Prostate gland (tissue), 2 donors: Measurements from ENCODE around the gene NR2F1. TPM values are rescaled to one million over a fixed set of nuclear protein-coding genes. Genes with fewer than 3 reads are reported as not detected.

Experiments used
- DNase-seq: peaks from one replicate; pipeline ENCODE4 v3.0.0-alpha.2; 2019; ENCODE audit warnings: low spot score
- H3K27ac ChIP-seq, 2 donors: fragments of 200-600 bp; sonication (generic); 2 replicates each; pipeline ENCODE4 v1.5.1; 2017 to 2019
- H3K27me3 ChIP-seq: fragments of 200-600 bp; sonication (generic); replicated peaks from 2 replicates; pipeline ENCODE4 v1.5.1; 2019; ENCODE audit not compliant: insufficient read depth
- H3K36me3 ChIP-seq, 2 donors: fragments of 200-600 bp; sonication (generic); 1 replicate in 1 of 2; 2 replicates in 1 of 2; pipeline versions ENCODE4 v1.5.1 to v1.8.1; 2017 to 2019
- H3K4me1 ChIP-seq: fragments of 200-600 bp; sonication (generic); replicated peaks from 2 replicates; pipeline ENCODE4 v1.5.1; 2019
- H3K4me3 ChIP-seq, 2 donors: fragments of 200-600 bp; sonication (generic); 2 replicates each; pipeline ENCODE4 v1.5.1; 2017 to 2019
- H3K9me3 ChIP-seq: fragments of 200-600 bp; sonication (generic); 2 replicates; pipeline ENCODE4 v1.5.1; 2017
- CTCF ChIP-seq, 4 experiments: fragments of 200-600 bp in 2 of 4; fragments of 450-650 bp in 2 of 4; sonication (generic) in 2 of 4; IDR thresholded peaks; 1 replicate in 3 of 4; 2 replicates in 1 of 4; pipeline ENCODE4 v1.5.1; 2016 to 2019; ENCODE audit warnings: antibody characterized with exemption in 4 of 4, mild to moderate bottlenecking in 2 of 4, moderate library complexity in 2 of 4
- POLR2A ChIP-seq: fragments of 450-650 bp; IDR thresholded peaks from one replicate; pipeline ENCODE4 v1.6.1; 2016; ENCODE audit warnings: antibody characterized with exemption, mild to moderate bottlenecking
- POLR2AphosphoS5 ChIP-seq: sonication (generic); formaldehyde crosslinking; IDR thresholded peaks from one replicate; pipeline ENCODE4 v1.6.1; 2017; ENCODE audit warnings: antibody characterized with exemption
- WGBS: methylation state at CpG from one replicate; pipeline ENCODE4 v1.1.5; 2018; 5-methylcytosine and 5-hydroxymethylcytosine counted together
- intact Hi-C: fragments of 100-400 bp; cut with DNase I; formaldehyde crosslinking; loops from one replicate; pipeline ENCODE4 v1.14.2; 2022
- total RNA-seq, 2 donors: library from RNA; depleted of rRNA; stranded (reverse); fragments of >200 nt; gene quantifications; one replicate each; pipeline ENCODE4 v1.1.0, GENCODE V29; 2016

NR2F1 gene
- total RNA-seq, 2 donors from 2014 or later: 14.9 to 49.3 TPM

DNA sequence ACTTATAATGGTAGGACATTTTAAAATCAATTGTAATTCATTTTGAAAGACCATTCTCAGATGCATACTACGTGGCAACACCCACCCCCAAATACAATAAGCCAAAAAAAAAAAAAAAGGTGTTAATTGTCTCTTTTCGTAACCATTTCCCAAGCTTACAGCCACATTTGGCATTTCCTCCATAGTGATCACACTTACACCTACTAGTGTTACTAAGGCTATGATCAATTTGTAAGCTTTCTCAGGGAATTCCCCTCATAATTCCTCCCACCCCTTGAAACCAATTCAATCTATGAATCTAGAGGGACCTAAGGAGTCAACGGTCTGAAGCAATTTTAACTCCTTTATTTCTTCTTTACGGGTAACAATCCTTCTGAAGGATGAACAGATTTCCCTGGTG is 40.1 kb downstream of the NR2F1 start:
- Histone ChIP-seq H3K27ac (no peak overlapping the region), H3K36me3 (no peaks in the 10 kb centered on the region), H3K4me3 (no peak overlapping the region), H3K4me1 (no peaks in the 10 kb centered on the region), H3K27me3 (no peaks in the 10 kb centered on the region), H3K9me3 (no peaks in the 10 kb centered on the region)
- no peak for DNase-seq
- 71% methylated on average over 4 of the region's 4 CpGs for WGBS
- TF ChIP-seq POLR2AphosphoS5 (no peak), POLR2A (no peak), CTCF (IDR thresholded peaks at IDR 0.05) (no peak)
- intact Hi-C loops: no loop called here

DNA sequence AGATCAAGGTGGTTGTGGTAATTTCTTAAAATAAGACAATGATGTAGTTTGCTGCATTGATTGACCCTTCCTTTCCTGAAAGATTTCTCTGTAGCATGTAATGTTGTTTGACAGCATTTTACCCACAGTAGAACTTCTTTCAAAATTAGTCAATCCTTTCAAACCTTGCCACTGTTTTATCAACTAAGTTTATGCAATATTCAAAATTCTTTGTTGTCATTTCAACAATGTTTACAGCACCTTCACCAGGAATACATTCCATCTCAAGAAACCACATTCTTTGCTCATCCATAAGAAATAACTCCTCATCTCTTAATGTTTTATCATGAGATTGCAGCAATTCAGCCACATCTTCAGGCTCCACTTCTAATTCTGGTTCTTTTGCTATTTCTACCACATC is 43.8 kb downstream of the NR2F1 start:
- Histone ChIP-seq H3K4me1 (no peaks in the 10 kb centered on the region), H3K4me3 (no peak overlapping the region), H3K9me3 (no peaks in the 10 kb centered on the region), H3K27ac (no peak overlapping the region), H3K27me3 (no peaks in the 10 kb centered on the region), H3K36me3 (no peaks in the 10 kb centered on the region)
- intact Hi-C loops: no loop called here
- DNase-seq: no peak
- TF ChIP-seq POLR2AphosphoS5 (no peak), POLR2A (no peak), CTCF (IDR thresholded peaks at IDR 0.05) (no peak)

DNA sequence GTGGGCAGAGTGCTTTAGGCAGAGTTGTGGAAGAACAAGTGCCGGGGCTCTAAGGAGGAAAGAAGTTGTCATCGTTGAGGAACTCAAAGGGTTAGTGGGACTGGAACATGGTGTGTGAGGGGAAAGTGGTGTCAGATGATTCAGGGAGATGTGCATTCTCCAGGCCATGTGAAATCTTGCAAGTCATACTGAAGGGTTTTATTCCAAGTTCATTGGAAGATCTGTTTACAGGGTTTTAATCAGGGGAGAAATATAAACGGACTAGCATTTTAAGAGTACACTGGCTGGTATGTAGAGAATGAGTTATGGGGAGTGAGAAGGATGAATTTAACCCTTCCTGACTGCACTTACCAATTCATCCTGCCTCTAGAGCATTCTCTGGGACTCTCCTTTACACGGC is 49.3 kb downstream of the NR2F1 start:
- no peaks in the 10 kb centered on the region for H3K9me3 ChIP-seq
- H3K4me3 ChIP-seq: no peak overlapping the region
- WGBS: 56% methylated on average over 4 of the region's 4 CpGs
- no peak overlapping the region for H3K27ac ChIP-seq
- no peak for DNase-seq
- intact Hi-C loops: no loop called here
- no peaks in the 10 kb centered on the region for H3K36me3 ChIP-seq
- H3K27me3 ChIP-seq: no peaks in the 10 kb centered on the region
- no peaks in the 10 kb centered on the region for H3K4me1 ChIP-seq
- TF ChIP-seq CTCF (IDR thresholded peaks at IDR 0.05) (no peak), POLR2A (no peak), POLR2AphosphoS5 (no peak)

DNA sequence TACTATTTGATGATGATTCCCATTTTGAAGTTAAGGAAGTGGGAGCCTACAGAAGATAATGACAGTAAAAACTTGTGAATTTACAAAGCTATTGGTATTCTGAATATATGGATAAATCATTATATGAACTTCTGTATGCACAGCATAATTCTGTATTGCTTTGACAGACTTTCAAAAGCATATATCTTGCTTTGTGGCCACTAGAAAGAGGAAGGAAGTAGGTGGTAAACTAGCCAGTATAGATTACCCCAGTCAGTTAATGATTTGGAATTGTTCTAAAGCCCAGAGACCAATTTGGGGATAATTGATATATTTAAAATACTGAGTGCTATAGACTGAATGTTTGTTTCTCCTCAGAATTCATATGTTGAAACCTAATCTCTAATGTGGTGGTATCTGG is 53.0 kb downstream of the NR2F1 start:
- intact Hi-C loops: no loop called here
- H3K27ac ChIP-seq: no peak overlapping the region
- H3K4me3 ChIP-seq: no peak overlapping the region
- no peaks in the 10 kb centered on the region for H3K4me1 ChIP-seq
- H3K27me3 ChIP-seq: no peaks in the 10 kb centered on the region
- H3K36me3 ChIP-seq: no peaks in the 10 kb centered on the region
- H3K9me3 ChIP-seq: no peaks in the 10 kb centered on the region
- no peak for DNase-seq
- TF ChIP-seq POLR2A (no peak), POLR2AphosphoS5 (no peak), CTCF (IDR thresholded peaks at IDR 0.05) (no peak)

GRCh38 chr5:93636837-93637236 is 53.8 kb downstream of the NR2F1 start:
- H3K27ac ChIP-seq: no peak overlapping the region
- H3K9me3 ChIP-seq: no peaks in the 10 kb centered on the region
- WGBS: 100% methylated on average over 1 of the region's 1 CpG
- TF ChIP-seq POLR2AphosphoS5 (no peak), CTCF (IDR thresholded peaks at IDR 0.05) (no peak), POLR2A (no peak)
- no peak overlapping the region for H3K4me3 ChIP-seq
- intact Hi-C loops: no loop called here
- H3K36me3 ChIP-seq: no peaks in the 10 kb centered on the region
- H3K4me1 ChIP-seq: no peaks in the 10 kb centered on the region
- DNase-seq: no peak
- H3K27me3 ChIP-seq: no peaks in the 10 kb centered on the region
